Rectal smooth muscle tissue (tissue), 1 donor: ENCODE data around the gene UVSSA.
A peak's percentile ranks its signal among the peaks of the same experiment; 100 is the strongest.

ENCODE experiments used
- H3K27ac ChIP-seq: one replicate; pipeline ENCODE4 v1.7.0; 2013; ENCODE audit warnings: low read depth, low read length, inconsistent platforms
- H3K27me3 ChIP-seq: one replicate; pipeline ENCODE4 v1.7.0; 2013; ENCODE audit warnings: low read length; ENCODE audit not compliant: control insufficient read depth, insufficient read depth
- H3K36me3 ChIP-seq: one replicate; pipeline ENCODE4 v1.7.0; 2013; ENCODE audit warnings: low read length; ENCODE audit not compliant: control insufficient read depth, insufficient read depth
- H3K4me1 ChIP-seq: one replicate; pipeline ENCODE4 v1.7.0; 2013; ENCODE audit warnings: low read length; ENCODE audit not compliant: control insufficient read depth, insufficient read depth
- H3K4me3 ChIP-seq: one replicate; pipeline ENCODE4 v1.7.0; 2013; ENCODE audit warnings: low read length
- H3K9ac ChIP-seq: one replicate; pipeline ENCODE4 v1.7.0; 2013; ENCODE audit warnings: low read length

Gene UVSSA

GRCh38 chr4:1310031-1310795, 36.8 kb upstream of the UVSSA start:
- H3K27me3 ChIP-seq, result no peaks in the 10 kb centered on the region
- H3K27ac ChIP-seq, result peak overlapping the region; percentile 61
- H3K4me1 ChIP-seq, result peaks cover 18% of the 10 kb centered on the region
- peak overlapping the region; percentile 66 for H3K4me3 ChIP-seq
- H3K36me3 ChIP-seq, result peaks cover 14% of the 10 kb centered on the region
- H3K9ac ChIP-seq, result no peak overlapping the region

- H3K36me3 ChIP-seq, result peaks cover 20% of the 10 kb centered on the region
- H3K4me1 ChIP-seq, result peaks cover 18% of the 10 kb centered on the region
- no peaks in the 10 kb centered on the region for H3K27me3 ChIP-seq
- H3K27ac ChIP-seq, result no peak overlapping the region
- H3K9ac ChIP-seq, result no peak overlapping the region
- no peak overlapping the region for H3K4me3 ChIP-seq
These were observed 36.0 kb upstream of the UVSSA start for GRCh38 chr4:1310796-1311631.

GRCh38 chr4:1312821-1313640, 34.0 kb upstream of the UVSSA start:
- Histone ChIP-seq H3K4me1 (peaks cover 18% of the 10 kb centered on the region), H3K36me3 (peaks cover 34% of the 10 kb centered on the region), H3K9ac (no peak overlapping the region), H3K27me3 (no peaks in the 10 kb centered on the region), H3K4me3 (no peak overlapping the region), H3K27ac (no peak overlapping the region)

GRCh38 chr4:1315306-1315705, 31.7 kb upstream of the UVSSA start:
- Histone ChIP-seq H3K36me3 (peaks cover 42% of the 10 kb centered on the region), H3K9ac (no peak overlapping the region), H3K4me3 (no peak overlapping the region), H3K4me1 (peaks cover 5% of the 10 kb centered on the region), H3K27me3 (no peaks in the 10 kb centered on the region), H3K27ac (no peak overlapping the region)

- Histone ChIP-seq H3K36me3 (peaks cover 42% of the 10 kb centered on the region), H3K27me3 (no peaks in the 10 kb centered on the region), H3K4me3 (no peak overlapping the region), H3K4me1 (no peaks in the 10 kb centered on the region), H3K9ac (no peak overlapping the region), H3K27ac (no peak overlapping the region)
These were observed 31.0 kb upstream of the UVSSA start for GRCh38 chr4:1315836-1316536.

- Histone ChIP-seq H3K4me3 (no peak overlapping the region), H3K4me1 (no peaks in the 10 kb centered on the region), H3K9ac (no peak overlapping the region), H3K27me3 (no peaks in the 10 kb centered on the region), H3K27ac (no peak overlapping the region), H3K36me3 (peaks cover 42% of the 10 kb centered on the region)
These were observed 30.4 kb upstream of the UVSSA start for GRCh38 chr4:1316537-1317168.

- Histone ChIP-seq H3K9ac (no peak overlapping the region), H3K27ac (no peak overlapping the region), H3K4me3 (no peak overlapping the region), H3K36me3 (peaks cover 42% of the 10 kb centered on the region), H3K27me3 (no peaks in the 10 kb centered on the region), H3K4me1 (no peaks in the 10 kb centered on the region)
These were observed 29.6 kb upstream of the UVSSA start for GRCh38 chr4:1317177-1318045.

GRCh38 chr4:1318046-1318375, 29.0 kb upstream of the UVSSA start:
- H3K27me3 ChIP-seq, result no peaks in the 10 kb centered on the region
- no peak overlapping the region for H3K4me3 ChIP-seq
- H3K27ac ChIP-seq, result no peak overlapping the region
- H3K36me3 ChIP-seq, result peaks cover 37% of the 10 kb centered on the region
- no peak overlapping the region for H3K9ac ChIP-seq
- no peaks in the 10 kb centered on the region for H3K4me1 ChIP-seq

- Histone ChIP-seq H3K27ac (no peak overlapping the region), H3K9ac (no peak overlapping the region), H3K27me3 (no peaks in the 10 kb centered on the region), H3K4me1 (no peaks in the 10 kb centered on the region), H3K36me3 (peaks cover 36% of the 10 kb centered on the region), H3K4me3 (no peak overlapping the region)
These were observed 28.4 kb upstream of the UVSSA start for GRCh38 chr4:1318488-1319213.

GRCh38 chr4:1321486-1321885, 25.5 kb upstream of the UVSSA start:
- Histone ChIP-seq H3K4me3 (no peak overlapping the region), H3K4me1 (no peaks in the 10 kb centered on the region), H3K9ac (no peak overlapping the region), H3K27me3 (no peaks in the 10 kb centered on the region), H3K36me3 (peaks cover 30% of the 10 kb centered on the region), H3K27ac (no peak overlapping the region)
